Measurements from ENCODE around the gene CLHC1.

The CLHC1 gene

GRCh38 chr2:55161295-55162210 lies 70.5 kb downstream of the CLHC1 start:
- no peaks in the 10 kb centered on the region for H3K36me3 ChIP-seq (ENCODE audit: insufficient read depth, low read length)
- H3K4me1 ChIP-seq (ENCODE audit: insufficient read depth, low read length, severe bottlenecking): peaks cover 10% of the 10 kb centered on the region
- H3K9ac ChIP-seq (ENCODE audit: low read length): no peak overlapping the region
- H3K27me3 ChIP-seq (ENCODE audit: insufficient read depth, low read length): no peaks in the 10 kb centered on the region
- H3K27ac ChIP-seq (ENCODE audit: low read depth, low read length, poor library complexity, severe bottlenecking): no peak overlapping the region
- H2AFZ ChIP-seq (ENCODE audit: low read length): no peak overlapping the region
- H3K9me3 ChIP-seq (ENCODE audit: low read length): no peaks in the 10 kb centered on the region
- TF ChIP-seq CTCF (IDR thresholded peaks at IDR 0.05; ENCODE audit: low read length): no peak
- no peak for TF ChIP-seq EZH2 (IDR thresholded peaks at IDR 0.05; ENCODE audit: borderline replicate concordance, low read length)
- no peaks in the 10 kb centered on the region for H3K9me2 ChIP-seq (ENCODE audit: low read depth, low read length)
- H3K4me3 ChIP-seq (ENCODE audit: low read depth, low read length, poor library complexity, severe bottlenecking): no peak overlapping the region
- H3K4me2 ChIP-seq (ENCODE audit: low read length): no peak overlapping the region
- no peaks in the 10 kb centered on the region for H3K79me2 ChIP-seq (ENCODE audit: insufficient read depth, low read length)
- H4K20me1 ChIP-seq (ENCODE audit: insufficient read depth, low read length): no peaks in the 10 kb centered on the region
- H3F3A ChIP-seq (ENCODE audit: insufficient read depth, low read length): no peaks in the 10 kb centered on the region

DNA sequence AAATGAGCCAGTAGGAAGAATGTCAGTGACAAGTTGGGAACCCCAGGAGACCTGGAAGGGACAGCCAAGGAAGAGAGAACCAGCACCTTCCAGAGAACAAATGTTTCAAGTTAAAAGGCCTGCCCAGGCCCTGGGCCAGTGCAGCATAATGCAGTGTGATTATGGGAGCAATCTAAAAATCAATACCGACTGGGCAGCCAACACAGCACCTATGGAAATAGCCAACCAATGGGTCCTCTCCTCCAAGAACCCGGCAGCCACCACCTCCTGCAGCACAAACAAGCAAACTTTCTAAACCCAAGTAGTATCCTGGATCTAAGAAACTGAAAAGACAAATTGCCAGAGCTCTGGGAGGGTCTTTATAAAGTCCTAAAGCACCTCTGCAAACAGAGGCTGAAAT lies 71.7 kb downstream of the CLHC1 start:
- H3K79me2 ChIP-seq (ENCODE audit: insufficient read depth, low read length): no peaks in the 10 kb centered on the region
- H3F3A ChIP-seq (ENCODE audit: insufficient read depth, low read length): no peaks in the 10 kb centered on the region
- no peaks in the 10 kb centered on the region for H3K9me2 ChIP-seq (ENCODE audit: low read depth, low read length)
- no peak overlapping the region for H3K4me3 ChIP-seq (ENCODE audit: low read depth, low read length, poor library complexity, severe bottlenecking)
- no peak overlapping the region for H3K27ac ChIP-seq (ENCODE audit: low read depth, low read length, poor library complexity, severe bottlenecking)
- no peak overlapping the region for H2AFZ ChIP-seq (ENCODE audit: low read length)
- H3K9ac ChIP-seq (ENCODE audit: low read length): no peak overlapping the region
- no peaks in the 10 kb centered on the region for H3K27me3 ChIP-seq (ENCODE audit: insufficient read depth, low read length)
- no peaks in the 10 kb centered on the region for H3K9me3 ChIP-seq (ENCODE audit: low read length)
- H3K4me2 ChIP-seq (ENCODE audit: low read length): no peak overlapping the region
- H3K4me1 ChIP-seq (ENCODE audit: insufficient read depth, low read length, severe bottlenecking): peaks cover 10% of the 10 kb centered on the region
- no peaks in the 10 kb centered on the region for H3K36me3 ChIP-seq (ENCODE audit: insufficient read depth, low read length)
- H4K20me1 ChIP-seq (ENCODE audit: insufficient read depth, low read length): no peaks in the 10 kb centered on the region
- TF ChIP-seq EZH2 (IDR thresholded peaks at IDR 0.05; ENCODE audit: borderline replicate concordance, low read length): no peak
- TF ChIP-seq CTCF (IDR thresholded peaks at IDR 0.05; ENCODE audit: low read length): no peak

- Histone ChIP-seq H3K4me1 (ENCODE audit: insufficient read depth, low read length, severe bottlenecking) (peaks cover 10% of the 10 kb centered on the region), H3K9ac (ENCODE audit: low read length) (no peak overlapping the region), H3K27me3 (ENCODE audit: insufficient read depth, low read length) (no peaks in the 10 kb centered on the region), H3K4me3 (ENCODE audit: low read depth, low read length, poor library complexity, severe bottlenecking) (no peak overlapping the region), H3K9me2 (ENCODE audit: low read depth, low read length) (no peaks in the 10 kb centered on the region), H4K20me1 (ENCODE audit: insufficient read depth, low read length) (no peaks in the 10 kb centered on the region), H2AFZ (ENCODE audit: low read length) (no peak overlapping the region), H3K27ac (ENCODE audit: low read depth, low read length, poor library complexity, severe bottlenecking) (no peak overlapping the region), H3K79me2 (ENCODE audit: insufficient read depth, low read length) (no peaks in the 10 kb centered on the region), H3F3A (ENCODE audit: insufficient read depth, low read length) (no peaks in the 10 kb centered on the region), H3K9me3 (ENCODE audit: low read length) (no peaks in the 10 kb centered on the region), H3K4me2 (ENCODE audit: low read length) (no peak overlapping the region), H3K36me3 (ENCODE audit: insufficient read depth, low read length) (no peaks in the 10 kb centered on the region)
- TF ChIP-seq EZH2 (IDR thresholded peaks at IDR 0.05; ENCODE audit: borderline replicate concordance, low read length) (no peak), CTCF (IDR thresholded peaks at IDR 0.05; ENCODE audit: low read length) (no peak)
Measured at GRCh38 chr2:55159752-55160151, 72.3 kb downstream of the CLHC1 start.

Data from OCI-LY1 (cell line).